GM21786 (cell line): ENCODE data around the gene G3BP2.
"Not testable (repeated sequence)": the region's sequence is repeated elsewhere in the genome, so short reads cannot be mapped to it uniquely, and the experiment has no call there.

Experiments
- ATAC-seq: cut with Tn5 transposase; IDR thresholded peaks from one replicate; pipeline ENCODE4 v1.9.1; 2021; ENCODE audit not compliant: unreplicated experiment

Gene G3BP2

DNA sequence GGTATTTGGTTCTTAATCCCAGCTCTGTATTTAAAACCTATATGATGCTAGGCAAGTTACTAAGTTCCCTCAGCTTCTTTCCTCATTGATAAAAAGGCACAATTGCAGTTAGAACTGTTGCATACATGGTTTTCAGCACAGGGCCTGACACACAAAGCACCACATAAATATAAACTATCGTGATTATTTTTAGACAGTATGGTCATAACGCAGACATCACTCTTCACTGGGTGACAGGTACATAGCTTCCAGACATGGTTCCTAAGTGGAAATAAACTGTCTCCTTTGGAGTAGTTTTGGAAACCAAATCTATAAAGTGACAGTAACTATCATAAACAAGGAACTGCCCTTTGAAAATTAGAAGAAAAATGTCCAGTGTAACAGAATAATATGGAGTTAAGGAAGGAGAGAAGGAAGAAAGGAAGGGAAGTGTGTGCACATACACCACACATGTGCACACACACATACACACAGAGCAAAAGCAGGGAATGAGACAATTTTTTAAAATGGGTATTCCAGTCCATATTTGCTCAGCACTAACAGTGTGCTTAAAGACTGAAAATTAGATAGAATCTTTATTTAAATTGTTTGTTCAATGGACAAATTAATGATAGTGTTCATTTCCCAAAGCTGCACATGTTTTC is 12.5 kb upstream of the G3BP2 start:
- no peak for ATAC-seq

- no peak for ATAC-seq
Observed at GRCh38 chr4:75683482-75684155, 10.4 kb upstream of the G3BP2 start.

GRCh38 chr4:75679876-75680575 is 6.8 kb upstream of the G3BP2 start:
- no peak for ATAC-seq

DNA sequence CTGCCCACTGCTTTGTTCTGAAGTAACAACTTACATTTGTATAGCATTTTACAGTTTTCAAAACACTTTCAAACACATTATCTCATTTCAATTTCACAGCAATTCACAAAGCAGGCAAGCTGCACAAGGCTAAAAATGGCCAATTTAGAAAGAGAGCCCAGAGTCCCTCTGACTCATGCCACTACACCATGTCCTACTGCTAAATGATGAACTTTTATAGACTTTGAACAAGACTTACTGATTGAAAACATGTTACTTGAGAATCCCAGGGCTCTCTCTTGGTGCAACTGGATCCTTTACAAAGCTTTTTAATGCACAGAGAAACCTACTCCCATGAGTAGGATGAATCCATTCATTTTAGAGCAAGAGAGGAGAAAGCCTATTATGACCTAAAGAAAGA is 5.8 kb upstream of the G3BP2 start:
- ATAC-seq = no peak

GRCh38 chr4:75678473-75678872 is 5.3 kb upstream of the G3BP2 start:
- ATAC-seq = no peak

DNA sequence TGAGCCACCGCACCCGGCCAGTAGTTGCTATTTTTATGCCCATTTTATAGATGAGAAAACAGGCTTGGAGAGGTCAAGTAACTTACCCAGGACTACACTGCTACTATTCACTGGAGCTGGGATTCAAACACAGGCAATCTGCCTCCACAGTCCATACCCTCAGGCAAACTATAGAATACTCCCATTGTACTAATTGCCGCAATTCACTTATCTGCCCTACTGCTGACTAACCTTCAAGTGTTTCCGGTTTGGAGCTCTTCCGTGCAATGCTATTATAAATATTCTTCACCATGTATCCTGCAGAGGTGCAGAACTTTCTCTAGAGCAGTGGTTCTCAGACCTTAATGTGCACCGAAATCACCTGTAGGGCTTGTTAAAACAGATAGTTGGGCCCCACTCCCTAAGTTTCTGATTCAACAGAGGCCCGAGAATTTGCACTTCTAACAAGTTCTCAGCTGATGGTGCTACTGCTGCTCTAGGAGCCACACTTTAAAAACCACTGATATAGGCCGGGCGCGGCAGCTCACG is 1.9 kb upstream of the G3BP2 start:
- ATAC-seq = no peak

DNA sequence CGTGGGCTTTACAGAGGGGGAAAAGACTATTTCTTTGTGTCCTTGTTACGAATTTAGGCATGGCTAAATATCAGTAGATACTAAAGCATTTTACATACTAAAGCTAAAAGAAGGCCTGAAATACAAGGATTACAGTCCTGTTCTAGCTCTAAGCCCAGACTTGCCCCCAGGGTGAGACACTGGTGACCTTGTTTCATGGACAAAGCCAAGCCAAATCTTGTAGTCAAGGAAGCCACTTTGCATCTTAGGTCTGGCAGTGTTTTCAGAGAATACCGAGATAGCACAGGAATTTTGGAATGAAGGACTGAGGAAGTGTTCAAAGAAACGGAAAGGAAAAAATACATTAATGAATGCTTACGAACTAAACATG is 733 bp upstream of the G3BP2 start:
- no peak for ATAC-seq

- peak; percentile 21 for ATAC-seq
Observed at GRCh38 chr4:75672461-75673026, 667 bp downstream of the G3BP2 start.

DNA sequence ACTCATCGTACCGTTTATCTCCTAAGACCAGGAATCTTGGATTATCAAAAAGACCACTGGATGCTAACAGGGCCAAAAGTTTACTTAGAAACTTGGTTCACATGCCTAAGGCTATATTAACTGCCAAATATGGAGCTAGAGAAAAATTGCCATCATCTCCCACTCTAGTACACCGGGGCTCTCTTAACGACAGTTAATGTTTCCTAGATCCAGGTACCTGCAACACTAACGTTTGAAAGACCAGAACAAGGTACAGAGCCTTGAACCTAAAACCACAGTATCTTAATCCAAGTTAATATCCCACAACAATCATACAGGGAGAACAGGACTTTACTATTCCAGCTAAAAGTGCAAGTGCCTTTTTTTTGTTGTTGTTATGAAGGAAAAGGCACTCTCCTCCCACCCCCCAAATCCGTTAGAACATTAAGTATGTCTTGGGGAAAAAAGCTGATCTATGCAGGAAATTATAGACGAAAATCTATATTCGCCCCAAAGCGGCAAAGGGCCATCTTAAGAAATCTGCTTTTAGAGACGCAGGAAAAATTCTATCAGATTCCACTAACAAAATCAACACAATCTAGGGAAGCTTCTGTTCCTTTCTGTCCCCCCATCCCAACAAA is 1.3 kb downstream of the G3BP2 start:
- no peak for ATAC-seq

- no peak for ATAC-seq
Observed at GRCh38 chr4:75668596-75668995, 4.6 kb downstream of the G3BP2 start.

GRCh38 chr4:75667636-75668035 is 5.6 kb downstream of the G3BP2 start:
- not testable (repeated sequence) for ATAC-seq

DNA sequence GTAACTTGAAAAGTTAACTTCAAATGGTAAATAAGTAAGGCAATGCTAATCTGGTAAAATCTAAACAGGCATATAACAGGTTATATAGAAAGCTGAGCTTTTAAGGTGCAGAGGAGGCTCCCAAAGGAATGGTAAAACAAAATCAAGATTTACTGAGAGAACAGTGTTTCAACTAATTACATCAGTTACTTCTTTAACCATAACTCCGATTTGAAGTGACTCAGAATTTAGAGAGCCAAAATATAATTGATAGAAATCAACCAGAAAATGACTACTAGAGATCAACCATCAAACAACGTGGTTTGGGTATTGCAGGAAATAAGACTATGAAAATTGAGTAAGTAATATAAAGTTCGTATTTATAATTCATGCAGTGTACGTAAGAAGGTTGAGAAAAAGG is 6.9 kb downstream of the G3BP2 start:
- ATAC-seq = no peak

DNA sequence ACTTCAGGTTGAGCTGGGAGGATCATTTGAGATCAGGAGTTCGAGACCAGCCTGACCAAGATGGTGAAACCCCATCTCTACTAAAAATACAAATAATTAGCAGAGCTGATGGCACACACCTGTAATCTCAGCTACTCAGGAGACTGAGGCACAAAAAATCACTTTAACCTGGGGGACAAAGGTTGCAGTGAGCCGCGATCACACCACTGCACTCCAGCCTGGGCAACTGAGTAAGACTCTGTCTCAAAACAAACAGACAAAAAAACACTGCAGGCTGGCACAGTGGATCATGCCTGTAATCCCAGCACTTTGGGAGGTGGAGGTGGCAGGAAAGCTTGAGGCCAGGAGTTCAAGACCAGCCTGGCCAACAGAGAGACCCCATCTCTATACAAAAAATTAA is 8.6 kb downstream of the G3BP2 start:
- not testable (repeated sequence) for ATAC-seq

DNA sequence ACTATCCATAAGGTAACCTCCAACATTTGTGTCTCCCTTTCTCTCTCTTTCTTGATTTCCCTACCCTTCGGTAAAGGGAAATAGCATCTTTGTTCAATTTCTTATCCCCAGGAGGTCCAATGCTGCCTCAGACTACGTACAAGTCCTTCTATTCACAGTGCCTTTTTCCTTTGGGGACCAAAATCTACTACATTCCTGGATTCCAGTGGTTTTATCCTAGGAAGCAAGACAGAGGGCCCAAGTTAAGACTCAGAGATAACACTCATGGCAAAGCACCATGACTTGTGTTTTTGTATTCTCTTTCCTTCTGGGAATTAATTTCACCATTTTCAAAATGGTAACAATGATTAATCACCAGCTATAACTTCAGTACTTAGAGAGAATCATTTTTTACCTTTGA is 10.6 kb downstream of the G3BP2 start:
- ATAC-seq = no peak

DNA sequence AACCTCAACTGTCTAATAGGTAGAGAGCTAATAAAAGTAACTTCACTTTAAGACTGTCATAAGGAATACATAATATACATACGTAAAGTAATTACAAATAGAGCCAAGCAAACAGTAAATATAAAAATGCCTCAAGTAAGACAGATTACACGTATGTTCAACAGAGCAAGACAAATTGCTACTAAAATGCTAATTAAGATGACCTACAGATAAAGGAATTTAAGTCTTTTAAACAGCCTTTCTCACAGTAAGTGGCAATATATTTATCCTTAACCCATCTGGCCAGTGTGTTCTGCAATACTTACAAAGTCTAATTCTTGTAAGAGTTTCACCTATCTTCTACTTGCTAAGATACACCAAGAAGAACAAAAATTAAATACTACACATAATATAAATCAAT is 12.7 kb downstream of the G3BP2 start:
- no peak for ATAC-seq

DNA sequence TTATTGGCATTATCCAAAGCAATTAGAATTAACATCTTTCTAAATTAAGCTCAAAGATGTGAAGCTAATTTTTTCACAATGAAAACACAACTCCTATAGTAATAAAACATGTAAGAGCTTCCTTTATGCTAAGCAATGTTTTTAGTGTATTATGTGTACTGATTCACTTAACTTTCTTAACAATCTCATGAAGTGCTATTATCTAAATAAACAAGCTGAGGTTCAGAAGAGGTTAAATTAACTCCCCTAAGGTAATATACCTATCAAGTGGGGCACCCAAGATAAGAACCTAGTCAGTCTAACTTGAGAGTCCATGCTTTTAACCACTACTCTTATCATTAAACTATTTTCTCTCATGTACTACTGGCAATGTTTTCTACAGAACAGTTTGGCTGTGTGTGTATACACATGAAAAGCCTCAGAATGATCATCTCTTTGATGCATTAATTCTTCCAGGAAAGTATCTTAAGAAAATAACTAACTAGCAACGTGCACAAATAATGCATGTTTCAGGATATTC is 13.6 kb downstream of the G3BP2 start:
- no peak for ATAC-seq

DNA sequence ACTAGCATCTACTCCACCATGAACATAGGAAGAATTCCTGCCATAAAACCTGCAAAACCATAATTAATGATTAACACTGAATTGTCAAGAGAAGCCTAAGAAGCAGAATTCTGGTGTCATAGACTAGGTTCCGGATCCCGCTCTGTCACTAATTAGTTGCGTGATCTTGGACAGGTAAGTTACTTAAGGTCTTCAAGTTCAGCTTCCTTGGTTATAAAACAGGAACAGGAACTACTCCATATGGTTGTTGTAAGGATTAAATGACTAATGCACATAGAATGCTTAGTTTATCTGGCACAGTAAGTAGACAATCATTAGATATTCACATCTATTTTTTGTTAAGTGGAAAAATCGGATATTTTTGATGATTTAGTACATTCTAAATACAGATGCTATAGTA is 14.3 kb downstream of the G3BP2 start:
- no peak for ATAC-seq

DNA sequence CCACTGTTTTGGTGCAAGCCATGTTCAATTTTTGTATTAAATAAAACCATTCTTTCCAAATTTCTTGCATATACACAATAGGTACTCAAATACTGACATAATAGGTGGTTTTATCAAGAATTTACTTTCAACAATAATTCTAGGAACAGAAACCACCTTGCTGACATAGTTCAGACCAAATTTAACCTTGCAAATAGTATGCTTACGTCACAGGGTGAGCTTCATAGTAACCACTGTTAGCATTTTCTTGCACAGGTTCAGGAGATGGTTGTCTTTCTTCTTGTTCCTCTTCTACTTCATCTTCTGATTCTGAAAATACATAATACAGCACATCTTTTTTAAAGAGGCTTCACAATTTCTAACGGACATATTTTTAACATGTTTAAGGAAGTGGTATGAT is 17.6 kb downstream of the G3BP2 start:
- ATAC-seq = no peak

GRCh38 chr4:75654905-75655304 is 18.3 kb downstream of the G3BP2 start:
- no peak for ATAC-seq

DNA sequence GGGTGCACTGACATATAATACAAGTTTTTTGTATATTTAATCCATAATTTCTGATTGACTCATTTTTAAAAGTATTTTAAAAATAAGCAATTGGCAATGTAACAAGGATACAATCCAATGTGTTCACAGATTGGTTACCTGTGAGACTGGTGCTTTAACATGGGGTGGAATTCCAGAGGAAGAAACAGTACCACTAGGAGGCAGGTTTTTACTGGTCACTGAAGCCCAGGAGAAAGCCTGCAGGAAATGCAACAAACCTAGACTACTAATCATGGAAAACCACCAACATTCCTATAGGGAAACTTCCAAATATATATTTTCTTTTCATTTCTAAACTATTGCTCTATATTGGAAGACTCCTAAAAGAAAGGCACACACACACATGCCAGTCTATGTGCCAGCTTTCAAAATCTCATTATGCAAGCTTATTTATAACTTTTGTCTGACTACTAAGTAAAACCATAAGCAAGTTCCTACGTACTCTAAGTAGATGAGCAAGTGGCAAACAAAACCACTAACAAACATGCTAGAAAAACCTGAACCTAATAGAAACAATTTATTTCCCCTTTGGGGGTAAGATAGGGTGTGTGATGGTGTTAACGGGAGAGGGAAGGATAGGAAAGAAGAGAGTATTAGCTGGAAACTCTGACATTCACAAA is 19.2 kb downstream of the G3BP2 start:
- no peak for ATAC-seq

DNA sequence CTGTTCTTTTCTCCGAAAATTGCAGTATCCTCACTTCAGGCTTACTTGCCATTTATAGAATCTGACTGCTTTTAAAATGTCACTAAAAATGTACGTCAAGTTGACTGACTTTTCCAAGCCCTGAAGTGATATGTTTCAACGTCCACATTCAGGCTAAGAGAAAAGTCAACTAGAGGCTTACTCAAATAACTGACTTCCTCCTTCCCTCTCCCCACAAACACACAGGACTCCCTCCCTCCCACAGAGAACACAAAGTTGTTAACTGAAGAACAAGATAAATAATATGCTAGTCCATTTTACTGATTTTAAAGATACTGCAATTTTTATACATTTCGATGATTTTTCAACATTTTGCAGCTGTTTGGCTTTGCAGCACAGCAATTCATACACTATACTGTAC is 29.1 kb downstream of the G3BP2 start:
- no peak for ATAC-seq
